ENCODE measurements around the gene ROBO1. TPM values are rescaled to one million over a fixed set of nuclear protein-coding genes. Genes with fewer than 3 reads are reported as not detected.

Gene ROBO1
- total RNA-seq, 1 donor from 2014 or later, result 169 TPM

DNA sequence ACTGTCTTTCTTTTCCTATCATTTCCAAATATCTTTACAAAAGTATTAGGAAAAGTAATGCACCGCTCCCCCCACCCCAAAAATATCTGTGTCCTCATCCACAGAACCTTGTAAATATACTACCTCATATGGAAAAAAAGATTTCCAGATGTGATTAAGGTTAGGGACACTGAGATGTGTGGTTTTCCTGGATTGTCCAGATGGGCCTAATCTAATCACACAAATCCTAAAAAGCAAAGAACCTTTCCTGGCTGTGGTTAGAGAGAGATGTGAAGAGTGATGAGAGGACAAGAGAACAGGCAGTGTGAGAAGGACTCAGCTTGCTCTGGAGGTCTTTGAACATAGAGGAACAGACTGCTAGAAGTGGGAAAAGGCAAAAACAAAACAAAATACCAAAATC lies 77.7 kb downstream of the ROBO1 start:
- Histone ChIP-seq H3K36me3 (no peaks in the 10 kb centered on the region), H3K9me3 (ENCODE audit: low read depth) (no peaks in the 10 kb centered on the region), H3K4me2 (no peak overlapping the region), H3K4me3 (no peak overlapping the region), H4K20me1 (ENCODE audit: low read depth) (no peaks in the 10 kb centered on the region), H3K27me3 (no peaks in the 10 kb centered on the region), H3K9ac (no peak overlapping the region), H3K4me1 (no peaks in the 10 kb centered on the region), H3K27ac (no peak overlapping the region), H2AFZ (replicated peaks) (peak overlapping the region; percentile 40), H3F3A (ENCODE audit: low read depth) (no peaks in the 10 kb centered on the region), H3K79me2 (ENCODE audit: low read depth) (no peaks in the 10 kb centered on the region)
- Mint-ChIP-seq H3K27me3 (ENCODE audit: insufficient read depth, low read depth) (peaks cover 2% of the 10 kb centered on the region), H3K4me1 (no peaks in the 10 kb centered on the region), H3K4me3 (no peak overlapping the region), H3K36me3 (no peaks in the 10 kb centered on the region), H3K27ac (no peak overlapping the region), H3K9me3 (no peaks in the 10 kb centered on the region)
- TF ChIP-seq EZH2 (IDR thresholded peaks at IDR 0.05) (no peak), EZH2phosphoT487 (IDR thresholded peaks at IDR 0.05) (no peak)
- TF ChIP-seq, protein P1, sequence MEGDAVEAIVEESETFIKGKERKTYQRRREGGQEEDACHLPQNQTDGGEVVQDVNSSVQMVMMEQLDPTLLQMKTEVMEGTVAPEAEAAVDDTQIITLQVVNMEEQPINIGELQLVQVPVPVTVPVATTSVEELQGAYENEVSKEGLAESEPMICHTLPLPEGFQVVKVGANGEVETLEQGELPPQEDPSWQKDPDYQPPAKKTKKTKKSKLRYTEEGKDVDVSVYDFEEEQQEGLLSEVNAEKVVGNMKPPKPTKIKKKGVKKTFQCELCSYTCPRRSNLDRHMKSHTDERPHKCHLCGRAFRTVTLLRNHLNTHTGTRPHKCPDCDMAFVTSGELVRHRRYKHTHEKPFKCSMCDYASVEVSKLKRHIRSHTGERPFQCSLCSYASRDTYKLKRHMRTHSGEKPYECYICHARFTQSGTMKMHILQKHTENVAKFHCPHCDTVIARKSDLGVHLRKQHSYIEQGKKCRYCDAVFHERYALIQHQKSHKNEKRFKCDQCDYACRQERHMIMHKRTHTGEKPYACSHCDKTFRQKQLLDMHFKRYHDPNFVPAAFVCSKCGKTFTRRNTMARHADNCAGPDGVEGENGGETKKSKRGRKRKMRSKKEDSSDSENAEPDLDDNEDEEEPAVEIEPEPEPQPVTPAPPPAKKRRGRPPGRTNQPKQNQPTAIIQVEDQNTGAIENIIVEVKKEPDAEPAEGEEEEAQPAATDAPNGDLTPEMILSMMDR (IDR thresholded peaks at IDR 0.05), result no peak
- DNase-seq (ENCODE audit: low spot score), result no peak

DNA sequence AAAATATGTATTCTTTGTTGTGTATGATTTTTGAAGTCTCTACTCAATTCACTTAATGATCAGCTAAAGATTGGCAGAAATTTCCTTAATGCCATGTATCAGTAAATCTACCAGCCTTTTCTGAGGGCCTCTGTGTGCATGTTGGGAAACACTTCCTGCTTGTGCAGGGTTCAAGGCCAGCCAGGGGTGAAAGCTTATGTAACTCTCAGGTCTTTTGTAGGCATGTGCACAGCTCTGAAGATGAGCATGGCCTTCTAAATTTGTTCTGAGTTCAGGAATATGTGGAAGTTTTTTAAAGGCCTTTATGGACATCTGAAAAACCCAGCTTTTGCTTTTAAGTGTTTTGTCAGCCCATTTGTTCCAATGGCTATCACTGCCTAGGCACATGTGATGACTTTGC lies 82.7 kb downstream of the ROBO1 start:
- Mint-ChIP-seq H3K27ac (no peak overlapping the region), H3K9me3 (no peaks in the 10 kb centered on the region)

GRCh38 chr3:79684041-79684440 lies 83.8 kb downstream of the ROBO1 start:
- H3K4me3 ChIP-seq, result no peak overlapping the region
- H2AFZ ChIP-seq (replicated peaks), result no peak overlapping the region
- no peaks in the 10 kb centered on the region for H3K79me2 ChIP-seq (ENCODE audit: low read depth)
- H3F3A ChIP-seq (ENCODE audit: low read depth), result no peaks in the 10 kb centered on the region
- no peaks in the 10 kb centered on the region for H3K9me3 ChIP-seq (ENCODE audit: low read depth)
- Mint-ChIP-seq H3K9me3 (no peaks in the 10 kb centered on the region), H3K27me3 (ENCODE audit: insufficient read depth, low read depth) (peaks cover 4% of the 10 kb centered on the region), H3K4me1 (no peaks in the 10 kb centered on the region), H3K27ac (no peak overlapping the region), H3K4me3 (no peak overlapping the region), H3K36me3 (no peaks in the 10 kb centered on the region)
- no peaks in the 10 kb centered on the region for H3K36me3 ChIP-seq
- no peak overlapping the region for H3K9ac ChIP-seq
- no peaks in the 10 kb centered on the region for H4K20me1 ChIP-seq (ENCODE audit: low read depth)
- no peak for TF ChIP-seq EZH2 (IDR thresholded peaks at IDR 0.05)
- no peak for TF ChIP-seq EZH2phosphoT487 (IDR thresholded peaks at IDR 0.05)
- TF ChIP-seq, protein P1 (IDR thresholded peaks at IDR 0.05), result no peak
- H3K4me1 ChIP-seq, result no peaks in the 10 kb centered on the region
- no peak for DNase-seq (ENCODE audit: low spot score)
- no peaks in the 10 kb centered on the region for H3K27me3 ChIP-seq
- H3K4me2 ChIP-seq, result no peak overlapping the region
- H3K27ac ChIP-seq, result no peak overlapping the region

More for the DNA sequence above, 82.7 kb downstream of the ROBO1 start:
- Mint-ChIP-seq H3K4me1 (no peaks in the 10 kb centered on the region), H3K36me3 (no peaks in the 10 kb centered on the region), H3K27me3 (ENCODE audit: insufficient read depth, low read depth) (peaks cover 4% of the 10 kb centered on the region), H3K4me3 (no peak overlapping the region)
- Histone ChIP-seq H3F3A (ENCODE audit: low read depth) (no peaks in the 10 kb centered on the region), H3K4me2 (no peak overlapping the region), H2AFZ (replicated peaks) (no peak overlapping the region), H3K4me3 (no peak overlapping the region), H3K27ac (no peak overlapping the region), H3K9ac (no peak overlapping the region), H3K9me3 (ENCODE audit: low read depth) (no peaks in the 10 kb centered on the region), H3K4me1 (no peaks in the 10 kb centered on the region), H3K36me3 (no peaks in the 10 kb centered on the region), H3K27me3 (no peaks in the 10 kb centered on the region), H4K20me1 (ENCODE audit: low read depth) (no peaks in the 10 kb centered on the region), H3K79me2 (ENCODE audit: low read depth) (no peaks in the 10 kb centered on the region)
- DNase-seq (ENCODE audit: low spot score), result no peak
- no peak for TF ChIP-seq EZH2 (IDR thresholded peaks at IDR 0.05)
- TF ChIP-seq, protein P1 (IDR thresholded peaks at IDR 0.05), result no peak
- no peak for TF ChIP-seq EZH2phosphoT487 (IDR thresholded peaks at IDR 0.05)
